Upper lobe of right lung (tissue), 1 donor: ENCODE data around the gene LAMA2. TPM values are rescaled to one million over a fixed set of nuclear protein-coding genes. Genes with fewer than 3 reads are reported as not detected.

Source experiments
- ATAC-seq: fragments of 200-7000 bp; cut with Tn5 transposase; one replicate; pipeline ENCODE4 v1.9.1; 2020; ENCODE audit warnings: mild to moderate bottlenecking, moderate library complexity
- DNase-seq: peaks from one replicate; pipeline ENCODE4 v3.0.0-alpha.2; 2020
- H3K27ac ChIP-seq: fragments of 200-600 bp; one replicate; pipeline ENCODE4 v1.8.0; 2022
- H3K27me3 ChIP-seq: fragments of 200-600 bp; one replicate; pipeline ENCODE4 v1.8.0; 2022; ENCODE audit warnings: mild to moderate bottlenecking
- H3K36me3 ChIP-seq: fragments of 200-600 bp; one replicate; pipeline ENCODE4 v1.8.0; 2022
- H3K4me1 ChIP-seq: fragments of 200-600 bp; one replicate; pipeline ENCODE4 v1.8.0; 2022
- H3K4me3 ChIP-seq: fragments of 200-600 bp; one replicate; pipeline ENCODE4 v1.8.0; 2022; ENCODE audit warnings: mild to moderate bottlenecking
- H3K9me3 ChIP-seq: fragments of 200-600 bp; one replicate; pipeline ENCODE4 v1.8.0; 2022
- intact Hi-C: fragments of 100-400 bp; cut with DNase I; formaldehyde crosslinking; loops from one replicate; pipeline ENCODE4 v1.11.0; 2022
- total RNA-seq: library from RNA; stranded (reverse); fragmentation: NEBNext Ultra II Directional; extraction: Animal tissue kit (Norgen Biotek cat#: 25700); gene quantifications from one replicate; pipeline ENCODE4 v1.2.1, GENCODE V29; 2021
- TF ChIP-seq, protein P1 (sequence below): fragments of 200-600 bp; IDR thresholded peaks from one replicate; pipeline ENCODE4 v1.8.0; 2022; ENCODE audit warnings: antibody characterized with exemption
- donor health status: DM: no; HTN: yes; CAD: no; lungs with severe emphysema.

The LAMA2 gene
- total RNA-seq, 1 donor from 2014 or later = 42.1 TPM

DNA sequence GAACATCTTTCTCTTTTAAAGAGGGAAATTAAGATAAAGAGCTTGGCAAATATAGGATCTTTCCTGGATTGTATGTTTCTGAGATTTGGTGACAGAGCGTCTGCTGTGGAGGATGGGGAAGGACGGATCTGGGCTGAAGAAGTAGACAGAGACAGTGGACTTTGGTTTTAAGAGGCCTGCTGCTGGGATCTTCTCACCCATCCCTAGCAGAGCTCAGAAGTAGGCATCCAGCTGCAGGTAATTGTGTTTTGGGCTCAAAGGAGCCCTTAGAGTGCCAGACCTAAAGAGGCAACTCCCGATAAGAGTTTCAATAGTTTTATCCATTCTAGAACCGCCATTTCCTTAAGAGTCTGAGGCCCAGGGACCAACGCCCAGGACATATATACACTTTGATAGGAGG, 20.8 kb downstream of the LAMA2 start:
- intact Hi-C loops = no loop called here
- Histone ChIP-seq H3K9me3 (no peaks in the 10 kb centered on the region), H3K27ac (no peak overlapping the region), H3K4me1 (no peaks in the 10 kb centered on the region), H3K36me3 (no peaks in the 10 kb centered on the region), H3K4me3 (no peak overlapping the region), H3K27me3 (no peaks in the 10 kb centered on the region)
- DNase-seq (no peak), ATAC-seq (no peak)
- TF ChIP-seq, protein P1, sequence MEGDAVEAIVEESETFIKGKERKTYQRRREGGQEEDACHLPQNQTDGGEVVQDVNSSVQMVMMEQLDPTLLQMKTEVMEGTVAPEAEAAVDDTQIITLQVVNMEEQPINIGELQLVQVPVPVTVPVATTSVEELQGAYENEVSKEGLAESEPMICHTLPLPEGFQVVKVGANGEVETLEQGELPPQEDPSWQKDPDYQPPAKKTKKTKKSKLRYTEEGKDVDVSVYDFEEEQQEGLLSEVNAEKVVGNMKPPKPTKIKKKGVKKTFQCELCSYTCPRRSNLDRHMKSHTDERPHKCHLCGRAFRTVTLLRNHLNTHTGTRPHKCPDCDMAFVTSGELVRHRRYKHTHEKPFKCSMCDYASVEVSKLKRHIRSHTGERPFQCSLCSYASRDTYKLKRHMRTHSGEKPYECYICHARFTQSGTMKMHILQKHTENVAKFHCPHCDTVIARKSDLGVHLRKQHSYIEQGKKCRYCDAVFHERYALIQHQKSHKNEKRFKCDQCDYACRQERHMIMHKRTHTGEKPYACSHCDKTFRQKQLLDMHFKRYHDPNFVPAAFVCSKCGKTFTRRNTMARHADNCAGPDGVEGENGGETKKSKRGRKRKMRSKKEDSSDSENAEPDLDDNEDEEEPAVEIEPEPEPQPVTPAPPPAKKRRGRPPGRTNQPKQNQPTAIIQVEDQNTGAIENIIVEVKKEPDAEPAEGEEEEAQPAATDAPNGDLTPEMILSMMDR = no peak

DNA sequence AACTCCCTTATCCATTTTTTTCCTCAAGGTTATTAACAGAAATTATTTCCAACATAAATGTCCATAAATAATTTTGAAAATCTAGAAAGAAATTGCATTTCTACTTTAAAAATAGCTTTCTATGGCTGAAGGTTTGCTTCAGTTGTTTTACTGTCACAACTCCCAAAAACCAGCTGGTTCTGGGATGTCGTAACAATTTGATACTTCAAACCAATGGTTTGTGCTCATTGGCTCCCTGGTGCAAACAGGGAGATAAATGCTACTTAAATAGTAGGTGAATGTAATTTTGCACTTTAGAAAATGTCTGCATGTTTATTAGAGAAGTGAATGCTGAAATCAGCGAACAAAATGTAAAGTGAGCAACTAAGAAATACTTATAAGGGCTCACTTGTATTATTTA, 31.1 kb downstream of the LAMA2 start:
- Histone ChIP-seq H3K36me3 (no peaks in the 10 kb centered on the region), H3K4me1 (no peaks in the 10 kb centered on the region), H3K27ac (no peak overlapping the region), H3K4me3 (no peak overlapping the region), H3K9me3 (no peaks in the 10 kb centered on the region), H3K27me3 (no peaks in the 10 kb centered on the region)
- ATAC-seq (no peak), DNase-seq (no peak)
- TF ChIP-seq, protein P1 = no peak
- intact Hi-C loops = no loop called here

DNA sequence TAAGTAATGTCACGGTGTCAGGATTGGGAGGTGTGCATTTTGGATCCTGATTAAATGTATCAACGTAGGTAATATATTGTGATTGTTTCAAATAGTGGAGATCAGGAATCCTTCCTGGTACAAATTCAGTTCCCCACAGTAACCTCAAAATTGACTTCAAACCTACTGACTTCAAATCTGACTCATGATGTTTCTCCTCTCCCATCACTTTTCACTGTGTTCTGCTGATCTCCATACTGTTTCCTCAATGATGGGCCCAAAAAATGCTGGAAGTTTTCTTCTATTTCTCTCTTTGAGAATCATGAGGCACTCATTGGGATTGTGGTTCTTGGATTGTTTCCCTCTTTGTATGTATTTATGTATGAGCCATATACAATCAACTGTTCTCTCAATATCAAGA, 35.9 kb downstream of the LAMA2 start:
- Histone ChIP-seq H3K4me3 (no peak overlapping the region), H3K9me3 (no peaks in the 10 kb centered on the region), H3K27ac (no peak overlapping the region), H3K27me3 (no peaks in the 10 kb centered on the region), H3K36me3 (no peaks in the 10 kb centered on the region), H3K4me1 (no peaks in the 10 kb centered on the region)
- TF ChIP-seq, protein P1 = no peak
- DNase-seq (no peak), ATAC-seq (no peak)
- intact Hi-C loops = no loop called here

DNA sequence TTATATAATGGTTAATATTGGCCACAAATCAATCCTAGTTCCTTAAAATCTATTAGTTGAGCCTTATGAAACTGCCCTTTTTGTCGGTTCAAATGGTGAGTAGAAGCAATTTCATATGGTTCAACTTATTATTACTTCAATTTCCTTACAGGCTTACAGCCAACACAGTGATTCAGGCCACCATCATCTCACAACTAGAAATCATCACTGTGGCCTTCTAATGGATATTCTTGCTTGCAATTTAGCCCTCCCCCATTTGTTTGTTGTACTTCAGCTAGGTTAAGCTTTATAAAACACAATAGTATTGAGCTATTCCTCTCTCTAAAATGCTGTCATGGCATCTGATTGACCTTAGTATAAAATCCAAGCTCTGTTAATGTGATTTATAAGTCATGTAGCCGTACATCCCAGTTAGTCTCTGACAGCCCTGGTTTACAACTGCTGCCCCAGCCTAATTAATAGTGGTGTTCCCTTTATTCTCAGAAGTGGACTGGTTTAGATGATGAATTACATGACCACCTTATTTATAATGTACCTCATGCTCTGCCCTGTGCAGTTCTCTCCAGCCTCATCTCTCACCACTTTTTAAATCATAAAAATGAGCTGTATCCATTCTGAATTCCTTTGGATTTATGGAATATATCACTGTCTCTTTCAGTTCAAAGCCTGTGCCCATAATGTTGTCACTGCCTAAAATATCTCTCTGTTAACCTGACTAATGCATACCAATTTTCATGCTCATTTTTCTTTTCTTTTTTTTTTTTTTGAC, 36.7 kb downstream of the LAMA2 start:
- intact Hi-C loops = no loop called here
- Histone ChIP-seq H3K9me3 (no peaks in the 10 kb centered on the region), H3K27me3 (no peaks in the 10 kb centered on the region), H3K27ac (no peak overlapping the region), H3K36me3 (no peaks in the 10 kb centered on the region), H3K4me1 (no peaks in the 10 kb centered on the region), H3K4me3 (no peak overlapping the region)
- no peak for ATAC-seq
- DNase-seq = no peak
- TF ChIP-seq, protein P1 = no peak

DNA sequence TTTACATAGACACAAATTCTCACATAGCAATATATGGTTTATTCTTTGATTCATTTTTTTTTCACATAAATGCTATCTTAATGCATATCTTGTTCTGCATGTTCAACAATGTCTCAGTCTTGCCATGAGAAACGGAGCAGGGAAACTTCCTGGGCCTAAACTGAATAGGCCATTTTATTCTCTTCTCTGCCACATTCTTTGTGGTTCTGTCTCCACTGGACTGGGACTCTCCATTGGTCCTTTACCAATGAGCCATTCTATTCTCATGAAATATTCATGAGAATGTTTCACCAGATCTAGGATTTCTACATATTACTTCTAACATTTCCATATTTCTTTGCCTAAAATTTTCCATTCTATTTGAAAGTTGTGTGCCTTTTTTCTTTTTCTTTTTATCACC, 42.8 kb downstream of the LAMA2 start:
- Histone ChIP-seq H3K27ac (no peak overlapping the region), H3K9me3 (no peaks in the 10 kb centered on the region), H3K4me1 (no peaks in the 10 kb centered on the region), H3K4me3 (no peak overlapping the region), H3K27me3 (no peaks in the 10 kb centered on the region), H3K36me3 (no peaks in the 10 kb centered on the region)
- intact Hi-C loops = no loop called here
- DNase-seq = no peak
- TF ChIP-seq, protein P1 = no peak
- no peak for ATAC-seq

DNA sequence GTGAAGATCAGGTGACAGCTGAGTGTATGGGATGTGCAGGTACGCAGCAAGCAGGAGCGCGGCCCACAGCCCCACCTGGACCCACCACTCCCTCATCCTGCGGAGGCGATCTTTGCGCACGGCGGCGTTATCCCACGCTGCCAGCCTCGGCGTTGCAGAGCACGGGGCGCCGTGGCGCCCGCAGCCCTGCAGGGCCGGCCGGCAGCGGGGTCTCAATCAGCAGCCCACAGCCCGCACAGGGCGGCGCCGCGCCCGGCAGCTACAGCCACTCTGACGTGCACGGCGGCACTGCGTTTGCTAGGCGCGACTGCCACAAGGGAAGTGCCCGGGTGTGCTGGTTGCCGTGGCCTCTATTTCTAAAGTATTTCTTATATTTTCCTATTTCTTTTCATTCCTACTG, 46.9 kb downstream of the LAMA2 start:
- no peaks in the 10 kb centered on the region for H3K27me3 ChIP-seq
- H3K27ac ChIP-seq = no peak overlapping the region
- DNase-seq (no peak), ATAC-seq (no peak)
- H3K4me1 ChIP-seq = no peaks in the 10 kb centered on the region
- TF ChIP-seq, protein P1 = no peak
- H3K9me3 ChIP-seq = no peaks in the 10 kb centered on the region
- H3K4me3 ChIP-seq = no peak overlapping the region
- intact Hi-C loops = no loop called here
- H3K36me3 ChIP-seq = no peaks in the 10 kb centered on the region
